HG03108 (cell line): ENCODE measurements around the gene RPS21.

ENCODE experiments used
- ATAC-seq: cut with Tn5 transposase; IDR thresholded peaks from one replicate; pipeline ENCODE4 v1.9.1; 2021; ENCODE audit warnings: moderate library complexity; ENCODE audit not compliant: unreplicated experiment

RPS21 gene

DNA sequence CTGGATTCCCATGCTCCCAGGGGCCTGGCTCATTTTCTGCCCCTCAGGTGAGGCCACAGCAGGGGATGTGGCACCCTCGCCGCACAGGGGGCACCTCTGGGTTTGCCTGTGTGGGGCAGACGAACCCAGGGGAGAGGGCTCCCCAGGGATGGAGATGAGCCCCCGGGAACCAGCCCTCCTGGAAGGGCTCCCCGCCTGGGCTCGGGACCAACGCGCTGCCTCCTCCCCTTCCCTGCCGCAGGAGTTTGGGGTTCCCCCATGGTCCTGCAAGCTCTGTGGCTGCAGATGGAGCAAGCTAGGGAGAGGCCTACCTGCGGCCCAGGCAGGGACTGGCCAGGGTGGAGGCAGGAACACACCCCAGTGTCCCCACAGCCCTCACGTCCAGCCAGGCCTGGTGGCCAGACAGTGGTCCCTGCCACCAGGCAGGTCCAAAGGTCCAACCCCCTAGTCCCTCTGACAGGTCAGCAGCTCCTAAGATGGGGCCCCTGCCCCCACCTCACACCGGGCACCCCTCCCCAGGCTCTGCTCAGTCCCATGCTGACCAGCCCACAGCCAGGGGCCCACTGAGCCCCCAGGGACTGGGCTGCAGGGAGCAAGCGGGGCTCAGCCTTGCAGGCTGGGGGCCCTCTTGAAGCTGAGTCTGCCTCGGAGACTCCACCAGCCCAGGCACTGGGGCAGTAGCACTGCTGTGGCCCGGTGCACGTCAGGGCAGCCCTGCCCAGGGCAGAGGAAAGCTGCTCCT lies 33.4 kb upstream of the RPS21 start:
- no peak for ATAC-seq

DNA sequence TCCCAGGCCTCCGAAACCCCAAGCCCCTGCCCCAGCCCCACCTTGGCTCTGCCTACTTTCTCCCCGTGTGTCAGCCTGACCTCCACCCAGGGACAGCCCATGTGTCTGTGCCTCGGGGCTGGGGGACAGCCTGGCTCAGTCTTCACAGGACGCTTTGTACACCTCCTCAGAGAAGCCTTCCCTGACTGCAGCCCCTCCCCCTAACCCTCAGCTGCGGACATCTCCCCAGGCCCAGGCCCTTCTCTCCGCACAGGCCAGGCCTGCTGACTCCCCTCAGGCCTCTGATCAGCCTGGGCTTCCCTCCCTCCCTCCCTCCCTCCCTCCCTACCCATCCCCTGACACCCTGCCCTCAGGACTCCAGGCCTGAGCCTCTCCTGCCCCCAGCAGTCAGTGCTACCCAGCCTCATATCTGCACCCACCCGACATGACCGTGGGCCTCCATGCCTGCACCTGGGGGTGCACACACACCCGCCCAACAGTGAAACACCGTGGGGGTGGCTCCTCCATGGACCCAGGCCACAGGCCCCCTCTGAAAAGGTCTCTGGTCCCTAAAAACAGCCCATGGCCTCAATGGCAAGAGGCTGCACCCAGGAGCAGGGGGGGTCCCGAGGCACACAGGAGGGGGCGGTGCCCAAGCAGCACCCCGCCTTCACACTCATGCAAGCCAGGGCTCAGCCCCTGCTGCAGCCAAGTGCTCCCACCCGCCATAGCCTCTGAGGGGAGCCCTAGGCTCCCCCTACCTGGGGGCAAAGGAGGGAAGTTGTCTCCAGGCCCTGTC lies 32.7 kb upstream of the RPS21 start:
- ATAC-seq = no peak

DNA sequence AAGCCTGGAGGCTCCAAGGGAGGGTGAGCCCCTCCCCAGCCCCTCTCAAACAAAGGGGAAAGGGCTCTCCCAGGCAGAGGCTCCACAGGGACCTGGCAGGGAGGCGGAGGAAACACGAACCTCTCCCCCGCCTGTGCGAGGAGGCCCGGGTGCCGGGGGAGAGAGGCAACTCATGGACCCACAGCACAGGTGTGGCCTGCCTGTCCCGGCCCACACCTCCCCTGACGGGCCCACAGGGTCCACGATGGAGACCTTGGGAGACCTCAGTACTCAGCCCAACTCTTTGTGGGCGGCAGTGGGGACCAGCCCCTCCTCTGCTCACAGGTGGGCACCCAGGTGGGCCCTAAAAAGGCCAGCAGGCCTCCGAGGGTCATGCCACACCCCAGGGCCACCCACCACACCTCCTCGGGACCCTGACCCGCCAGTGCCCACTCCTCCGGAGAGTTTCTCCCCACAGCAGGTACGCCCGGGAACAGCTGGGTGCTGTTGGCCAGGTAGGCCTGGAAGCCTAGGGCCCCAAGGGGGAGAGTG lies 32.0 kb upstream of the RPS21 start:
- ATAC-seq = no peak

DNA sequence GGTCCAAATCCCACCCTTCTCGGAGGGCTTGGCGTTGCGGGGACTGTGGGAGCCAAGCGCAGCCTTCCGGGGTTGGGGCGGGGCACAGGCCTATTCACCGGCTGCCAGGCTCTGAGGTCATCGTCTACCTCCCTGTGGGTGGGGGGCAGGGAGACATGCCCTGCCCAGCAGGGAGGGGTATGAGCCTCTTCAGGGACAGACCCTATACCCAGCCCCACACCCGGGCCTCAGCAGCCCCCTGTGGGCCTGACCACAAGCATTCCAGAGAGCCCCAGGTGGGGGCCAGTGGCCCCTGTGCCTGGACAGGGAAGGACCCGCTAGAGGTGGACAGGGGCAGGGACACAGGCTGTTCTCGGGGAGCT lies 31.4 kb upstream of the RPS21 start:
- no peak for ATAC-seq

DNA sequence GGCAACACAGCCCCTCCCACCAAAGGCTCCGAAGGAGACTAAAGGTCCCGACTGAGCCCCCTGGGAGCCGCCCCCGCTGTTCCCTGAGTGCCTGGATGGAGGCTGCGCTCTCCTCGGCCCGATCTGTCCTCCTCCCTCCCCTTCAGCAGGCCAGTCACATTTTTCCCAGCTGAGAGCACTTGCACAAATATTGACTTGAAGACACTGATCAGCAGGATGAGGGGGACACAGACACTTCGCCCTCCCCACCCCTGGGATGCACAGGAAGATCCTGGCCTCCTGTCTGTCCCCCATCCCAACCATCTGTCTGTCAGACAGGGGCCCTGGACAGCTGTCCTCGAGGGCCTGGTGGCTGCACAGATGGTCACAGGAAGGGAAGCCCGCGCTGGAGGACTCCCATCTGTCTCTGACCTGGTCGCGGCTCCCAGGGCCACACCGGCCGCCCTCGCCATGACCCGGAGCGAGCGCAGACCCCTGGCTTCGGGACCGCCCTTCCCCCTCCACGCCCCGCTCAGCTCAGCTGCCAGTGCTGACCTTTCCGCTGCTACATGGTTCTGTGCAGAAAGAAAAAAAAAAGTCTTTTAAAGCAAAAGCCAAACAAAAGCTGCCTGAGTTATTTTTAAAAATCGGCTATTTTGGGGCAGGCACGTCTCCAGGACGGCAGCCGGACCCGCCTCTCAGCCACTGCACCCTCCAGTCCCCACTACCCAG lies 30.9 kb upstream of the RPS21 start:
- ATAC-seq = no peak

DNA sequence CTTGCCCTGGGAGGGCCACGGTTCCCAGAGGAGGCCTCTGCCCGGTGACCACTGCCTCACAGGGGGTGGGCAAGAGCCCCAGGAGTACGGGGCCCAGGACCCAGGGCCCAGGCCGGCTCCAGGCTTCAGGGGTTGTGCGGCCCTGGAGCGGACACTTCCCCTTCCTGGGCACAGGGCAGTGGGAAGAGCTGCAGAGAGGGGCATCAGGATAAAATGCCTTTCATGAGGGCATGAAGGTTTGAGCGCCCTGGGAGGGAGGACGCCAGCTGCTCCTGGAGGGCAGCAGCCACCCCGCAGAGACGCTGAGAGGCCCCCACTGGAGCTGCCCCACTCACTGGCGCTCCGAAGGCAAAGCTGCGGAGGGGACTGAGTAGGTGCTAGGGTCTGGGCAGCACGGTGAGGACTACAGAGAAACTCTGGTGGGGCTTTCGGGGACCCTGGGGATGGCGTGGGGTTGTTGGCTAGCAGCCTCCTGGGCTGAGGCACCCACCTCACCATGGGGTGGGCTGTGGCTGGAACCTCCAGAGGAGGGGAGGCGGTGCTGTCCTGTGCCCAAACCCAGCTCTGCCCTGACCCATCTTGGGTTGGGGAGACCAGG lies 30.2 kb upstream of the RPS21 start:
- ATAC-seq = no peak

DNA sequence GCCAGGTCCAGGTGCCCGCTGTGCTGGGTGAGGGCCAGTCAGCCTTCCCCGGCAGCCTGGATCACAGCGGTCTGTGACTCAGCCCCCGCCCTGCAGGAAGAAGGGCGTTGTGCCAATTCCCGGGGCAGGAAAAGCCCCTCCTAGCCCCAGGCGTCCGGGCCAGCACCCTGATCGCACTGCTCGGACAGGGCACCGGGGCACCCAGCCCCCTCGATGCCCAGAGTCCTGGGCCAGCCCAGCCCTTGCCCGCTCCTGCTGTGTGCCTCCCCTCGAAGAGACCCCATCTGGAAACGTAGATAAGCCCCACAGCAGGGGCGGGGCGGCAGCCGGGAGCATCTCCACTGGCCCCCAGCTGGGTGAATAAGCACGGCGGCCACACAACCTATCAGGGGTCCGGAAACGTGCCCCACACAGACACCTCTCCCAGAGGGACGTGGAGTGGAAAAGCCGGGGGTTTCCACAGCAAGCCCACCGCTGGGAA lies 29.7 kb upstream of the RPS21 start:
- ATAC-seq = no peak

DNA sequence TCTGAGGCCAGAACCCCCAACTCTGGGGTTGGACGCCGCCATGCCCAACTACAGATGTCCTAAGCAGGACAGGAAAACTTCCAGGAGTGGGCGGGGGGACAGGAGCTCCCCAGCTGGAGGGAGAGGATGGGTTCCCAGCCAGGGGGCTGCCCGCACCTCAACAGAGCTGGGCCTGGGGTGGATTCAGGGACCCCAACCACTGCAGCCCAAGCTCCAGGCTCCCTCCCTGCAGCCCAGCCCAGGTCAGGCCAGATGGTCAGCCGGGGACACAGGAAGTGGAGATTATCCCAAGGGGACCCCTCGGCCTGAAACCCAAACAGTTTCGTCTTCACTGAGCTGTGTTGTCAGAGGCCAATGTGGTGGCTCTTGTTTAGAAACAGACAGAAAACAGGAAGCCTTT lies 29.2 kb upstream of the RPS21 start:
- no peak for ATAC-seq

DNA sequence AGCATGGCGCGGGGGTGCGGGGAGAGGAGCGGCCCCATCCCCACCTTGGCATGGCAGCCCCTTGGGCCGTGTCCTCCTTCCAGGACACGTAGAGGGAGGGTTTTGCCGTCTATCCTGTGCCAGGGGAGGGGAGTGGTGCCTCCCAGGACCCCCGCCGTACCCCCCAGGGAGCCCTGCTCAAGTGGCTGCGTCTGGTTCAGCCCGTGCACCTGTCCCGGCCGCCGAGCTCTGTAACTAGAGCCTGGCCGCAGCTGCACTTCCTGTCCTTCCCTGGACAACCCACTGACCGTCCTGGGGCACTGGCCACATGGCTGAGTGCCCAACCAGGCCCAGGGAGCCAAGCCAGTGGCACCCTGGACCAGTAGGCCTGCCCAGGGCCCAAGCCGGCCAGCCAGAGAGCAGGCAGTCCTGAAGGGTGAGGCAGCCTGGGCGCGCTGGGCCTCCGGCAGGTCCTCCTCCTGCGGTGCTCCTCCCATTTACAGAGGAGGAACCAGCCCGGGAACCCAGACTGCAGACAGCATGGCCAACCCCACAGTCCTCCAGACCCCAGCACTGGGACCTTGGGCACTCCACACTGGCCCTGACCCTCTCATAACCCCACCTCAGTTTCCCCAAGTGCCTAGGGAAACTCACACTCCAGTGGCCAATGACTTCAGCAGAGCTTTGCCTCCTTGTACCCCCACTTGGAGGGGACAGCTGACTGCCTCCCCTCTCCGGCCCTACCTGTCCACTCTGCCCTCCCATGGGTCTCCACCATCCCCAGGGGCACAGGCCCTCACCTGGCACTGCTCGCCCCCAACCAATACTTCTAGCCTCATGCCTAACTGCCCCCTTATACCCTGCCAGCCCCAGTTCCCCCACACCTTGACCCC lies 28.5 kb upstream of the RPS21 start:
- no peak for ATAC-seq

DNA sequence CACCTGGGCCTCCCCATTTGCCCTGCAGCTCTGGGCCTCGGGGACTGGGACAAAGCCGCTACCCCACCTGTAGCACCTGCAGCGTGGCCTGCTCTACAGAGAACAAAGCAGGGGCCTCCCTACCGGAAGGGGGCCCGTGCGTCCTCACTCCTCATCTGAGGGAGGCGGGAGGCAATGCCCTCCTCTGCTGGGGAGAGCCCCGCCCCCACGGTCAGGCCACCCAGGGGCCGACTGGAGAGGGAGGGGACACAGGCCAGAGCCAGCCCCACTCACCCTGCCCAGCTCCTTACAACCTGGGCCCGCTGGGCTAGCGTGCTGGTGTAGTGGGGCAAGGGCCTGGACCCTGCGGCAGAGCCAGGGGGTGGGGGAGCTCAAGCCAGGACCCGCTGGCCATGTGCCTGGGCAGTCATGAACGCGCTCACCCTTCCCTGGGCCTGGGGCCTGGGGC lies 27.8 kb upstream of the RPS21 start:
- no peak for ATAC-seq

DNA sequence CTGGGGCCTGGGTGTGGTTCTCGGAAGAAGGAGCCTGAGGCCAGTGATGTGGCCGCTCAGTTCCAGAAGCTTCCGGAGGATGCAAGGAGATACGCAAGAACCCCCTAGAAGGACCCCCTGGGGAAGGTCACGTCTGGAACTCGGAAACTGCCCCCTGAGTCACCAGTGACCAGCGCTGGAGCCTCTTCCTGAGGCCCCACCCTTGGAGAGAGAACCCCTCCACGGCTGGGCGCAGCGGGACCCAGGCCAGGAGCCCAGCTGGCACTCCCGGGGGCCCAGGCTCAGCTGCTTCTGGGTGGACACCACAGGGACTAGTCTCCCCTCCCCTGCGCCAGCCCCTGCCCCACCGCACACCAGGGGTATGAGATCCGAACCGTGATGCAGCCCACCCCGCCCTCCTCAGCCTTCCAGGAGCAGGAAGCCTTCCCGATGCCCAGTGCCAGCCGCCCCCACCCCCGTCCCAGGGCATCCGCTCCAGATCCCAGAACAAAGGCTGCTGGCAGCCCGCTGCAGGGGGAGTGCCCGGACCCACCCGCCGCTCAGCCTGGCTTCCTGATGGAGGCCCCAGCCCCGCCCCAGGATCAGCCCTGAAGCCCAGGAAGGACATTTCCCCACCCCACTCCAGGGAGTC lies 27.3 kb upstream of the RPS21 start:
- ATAC-seq = no peak

DNA sequence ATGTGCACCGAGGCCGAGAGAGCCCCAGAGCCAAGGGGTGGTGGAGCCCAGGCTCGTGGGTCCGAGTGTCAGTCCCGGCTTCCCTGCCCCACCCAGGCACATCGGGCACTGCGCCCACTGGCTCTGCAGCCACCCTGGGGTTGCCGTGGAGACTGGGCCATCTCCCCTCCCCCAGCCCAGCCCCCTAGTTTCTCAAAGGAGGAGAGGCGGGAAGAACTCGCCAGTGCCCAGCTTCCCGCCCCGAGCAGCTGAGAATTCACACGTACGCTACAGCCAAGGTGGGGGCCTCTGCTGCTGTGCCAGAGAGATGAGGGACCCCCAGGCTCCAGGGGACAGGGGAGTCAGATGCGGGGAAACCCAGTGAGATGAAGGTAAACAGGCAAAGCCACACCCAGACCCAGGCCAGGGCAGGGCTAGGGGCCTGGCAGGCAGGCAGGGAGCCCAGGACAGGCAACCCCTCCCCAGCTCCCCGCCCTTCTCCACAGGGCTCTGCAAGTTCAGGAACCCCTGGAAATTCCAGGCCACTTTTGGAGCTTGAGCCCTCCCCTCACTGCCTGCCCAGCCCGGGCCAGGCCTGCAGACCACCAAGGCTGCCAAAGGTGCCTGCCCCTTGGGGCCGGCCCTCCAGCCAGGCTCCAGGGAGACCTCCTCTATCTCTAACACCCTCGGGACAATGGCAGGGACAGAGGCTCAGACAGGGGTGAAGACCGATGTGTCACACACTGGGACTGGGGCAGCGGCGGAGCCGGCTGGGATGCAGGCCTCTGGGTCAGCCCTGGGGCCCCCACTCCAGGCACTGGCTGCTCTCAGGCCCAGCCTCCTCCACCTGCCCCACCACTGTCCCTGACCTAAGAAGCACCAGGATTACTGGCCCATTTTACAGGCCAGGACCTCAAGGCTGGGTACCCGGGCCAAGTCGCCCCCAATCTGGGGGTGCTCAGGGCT lies 25.8 kb upstream of the RPS21 start:
- no peak for ATAC-seq

DNA sequence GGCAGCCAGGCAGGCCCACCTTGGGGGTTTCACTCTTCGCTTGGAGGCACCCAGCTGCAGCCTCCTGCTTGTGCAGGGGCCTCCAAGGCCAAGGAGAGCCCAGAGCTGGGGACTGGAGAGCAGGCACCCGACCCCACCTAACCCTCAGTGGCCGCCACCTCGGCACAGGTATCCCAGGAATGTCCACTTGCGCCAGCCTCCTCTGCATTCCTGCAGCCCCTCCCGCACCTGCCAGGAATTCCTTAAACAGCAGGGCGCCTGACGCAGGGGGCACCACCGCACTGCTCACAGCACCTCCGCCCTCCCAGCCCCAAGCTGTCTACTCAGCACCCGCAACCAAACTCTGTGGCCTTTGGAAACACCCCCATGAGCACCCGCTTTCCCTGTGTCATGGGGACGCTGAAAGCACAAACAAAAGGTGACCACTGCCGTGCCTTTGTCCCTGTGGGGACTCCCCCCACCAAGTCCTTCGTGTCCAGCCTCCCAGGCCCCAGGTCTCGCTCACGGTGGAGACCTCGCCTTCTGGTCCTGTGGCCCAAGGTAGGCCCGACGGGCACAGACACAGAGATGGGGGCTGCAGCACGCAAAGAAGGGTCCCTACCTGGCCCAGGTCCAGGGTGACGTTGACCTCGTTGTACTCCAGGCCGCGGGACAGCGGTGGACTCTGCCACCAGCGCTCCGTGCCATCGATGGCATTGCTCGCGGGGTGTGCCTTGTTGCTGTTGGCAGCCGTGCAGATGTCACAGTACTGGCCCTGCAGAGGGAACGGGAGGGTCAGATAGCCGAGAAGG lies 24.9 kb upstream of the RPS21 start:
- ATAC-seq = no peak

DNA sequence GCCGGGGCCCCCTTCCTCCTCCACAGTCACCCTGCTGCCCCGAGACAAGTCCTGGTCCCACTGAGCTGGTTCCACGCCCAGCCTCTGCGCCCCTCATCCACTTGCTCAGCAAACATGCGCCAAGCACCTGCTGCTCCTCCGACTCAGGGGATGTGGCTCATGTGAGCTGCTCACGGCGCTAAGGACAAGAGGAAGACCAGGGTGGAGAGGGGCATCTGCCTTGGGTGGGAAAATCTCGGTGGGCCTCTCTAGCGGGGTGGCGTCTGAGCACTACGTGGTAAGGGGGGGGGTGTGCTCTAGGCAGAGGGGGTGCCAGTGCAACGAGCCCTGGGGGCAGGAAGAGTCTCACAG lies 24.3 kb upstream of the RPS21 start:
- no peak for ATAC-seq

DNA sequence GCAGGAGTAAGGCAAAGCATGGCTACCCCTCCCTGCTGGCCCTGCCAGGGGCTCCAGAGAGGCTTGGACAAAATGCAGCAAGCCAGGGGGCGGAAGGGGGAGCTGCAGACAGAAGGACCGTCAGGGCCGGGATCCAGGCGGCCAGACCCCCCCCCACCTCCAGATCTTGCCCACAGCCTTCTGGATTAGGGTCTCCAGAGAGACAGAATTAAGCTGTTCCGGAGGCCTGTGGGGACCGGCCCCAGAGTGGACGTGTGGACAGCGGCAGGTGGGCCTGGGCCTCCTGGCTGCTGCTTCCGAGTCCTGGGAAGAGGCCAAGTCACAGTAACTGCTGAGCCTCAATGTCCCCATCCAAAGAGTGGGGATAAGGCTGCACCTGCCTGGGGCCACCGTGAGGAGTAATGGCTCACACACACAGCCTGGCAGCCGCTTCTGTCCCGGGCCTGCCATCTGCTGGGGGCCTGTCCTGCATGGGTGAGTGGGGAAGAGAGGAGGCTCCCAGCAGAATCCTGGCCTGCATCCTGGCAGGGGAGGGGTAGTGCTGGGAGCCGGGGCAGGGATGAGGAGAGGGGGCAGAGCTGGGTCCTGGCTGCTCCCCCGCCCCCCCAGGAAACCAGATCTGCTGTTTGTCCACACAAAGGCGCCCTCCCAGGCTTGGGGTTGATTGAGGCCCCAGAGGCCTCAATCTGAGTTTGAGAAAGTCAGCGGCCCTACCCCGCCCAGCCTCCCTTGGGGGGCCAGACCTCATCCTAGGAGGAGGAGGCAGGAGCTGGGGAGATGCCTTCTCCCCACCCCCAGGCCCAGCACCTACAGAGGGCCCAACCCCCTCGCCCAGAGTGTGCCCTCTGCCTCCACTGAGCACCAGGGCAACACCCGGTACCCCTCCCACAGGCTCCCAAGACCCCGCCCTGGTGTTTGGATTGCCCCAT lies 23.6 kb upstream of the RPS21 start:
- ATAC-seq = no peak

DNA sequence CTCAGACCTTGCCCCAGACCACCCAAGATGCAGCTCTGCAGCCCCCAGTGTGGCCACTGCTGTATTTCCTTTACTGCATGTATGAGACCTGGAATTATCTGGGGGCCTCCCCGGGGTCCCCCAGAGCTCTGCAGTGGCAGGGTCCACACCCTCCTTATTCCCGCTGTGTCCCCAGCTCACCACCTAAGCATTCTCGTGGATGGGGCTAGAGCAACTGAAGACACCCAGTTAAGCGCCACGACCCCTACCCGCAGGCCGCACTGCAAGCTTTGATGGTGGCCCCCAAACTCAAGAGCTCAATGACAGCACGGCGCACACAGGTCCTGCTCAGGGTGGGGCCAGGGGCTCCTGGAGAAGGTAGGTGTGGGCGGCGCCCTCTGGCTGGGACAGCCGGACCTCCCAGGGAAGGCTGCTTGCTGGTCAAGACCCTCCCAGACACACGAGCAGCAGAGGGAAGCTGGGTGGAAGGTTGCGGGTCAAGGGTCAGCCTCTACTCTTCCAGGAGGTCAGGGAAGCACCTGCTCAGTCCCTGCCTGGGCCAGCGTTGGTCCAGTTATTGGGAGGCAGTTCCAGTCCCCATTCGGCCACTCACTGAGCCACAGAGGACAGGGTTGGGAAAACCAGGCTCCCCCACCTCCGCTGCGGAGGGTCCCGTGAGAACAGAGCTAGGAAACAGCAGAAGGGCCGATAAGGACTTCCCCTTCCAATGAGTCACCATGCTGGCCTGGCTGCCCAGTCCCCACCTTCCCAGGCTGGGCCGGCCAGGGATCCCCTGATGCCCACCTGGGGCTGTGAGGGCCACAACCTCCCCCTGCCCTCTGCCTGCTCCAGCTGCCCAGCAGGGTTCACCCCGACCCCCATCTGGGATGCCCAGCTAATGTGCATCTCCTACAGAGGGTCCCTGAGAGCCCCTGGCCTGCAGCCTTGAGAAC lies 22.7 kb upstream of the RPS21 start:
- ATAC-seq = no peak
